HEK293 (cell line): ENCODE measurements around the gene MACO1.

Source experiments
- CTCF ChIA-PET: fragments of 350-600 bp; formaldehyde crosslinking; extraction: SDS; loops from one replicate; lab custom pipeline; 2021; ENCODE audit warnings: antibody characterized with exemption; lab: Yijun Ruan, JAX
- POLR2A ChIA-PET: fragments of 300-600 bp; formaldehyde crosslinking; extraction: SDS; loops from one replicate; lab custom pipeline; 2020; ENCODE audit warnings: antibody characterized with exemption, inconsistent platforms; lab: Yijun Ruan, JAX
- H3K27ac ChIP-seq: fragments of 200-500 bp; sonication (Bioruptor generic); 2 replicates; pipeline ENCODE4 v1.5.1; 2014; ENCODE audit warnings: low read depth, low read length, control low read depth, inconsistent platforms; ENCODE audit errors: extremely low read depth
- H3K36me3 ChIP-seq, 2 experiments: fragments of 200-500 bp in 1 of 2; sonication (Bioruptor generic) in 1 of 2; 1 replicate in 1 of 2; 2 replicates in 1 of 2; pipeline ENCODE4 v1.5.1; 2014 to 2017; ENCODE audit warnings: inconsistent platforms in 2 of 2, low read length in 2 of 2; ENCODE audit not compliant: control insufficient read depth in 2 of 2, insufficient read depth in 1 of 2
- H3K4me1 ChIP-seq: fragments of 200-500 bp; sonication (Bioruptor generic); 2 replicates; pipeline ENCODE4 v1.5.1; 2014; ENCODE audit warnings: mild to moderate bottlenecking, low read length, inconsistent platforms; ENCODE audit not compliant: control insufficient read depth, insufficient read depth
- H3K4me3 ChIP-seq: 2 replicates; pipeline ENCODE4 v1.5.1; 2011; ENCODE audit warnings: low read depth, mild to moderate bottlenecking, control low read depth, low read length, moderate library complexity
- H3K9me3 ChIP-seq: fragments of 200-500 bp; sonication (Bioruptor generic); 2 replicates; pipeline ENCODE4 v1.5.1; 2014; ENCODE audit warnings: low read depth, low read length, inconsistent platforms; ENCODE audit not compliant: control insufficient read depth, insufficient read depth
- BCL11A ChIP-seq: fragments of 450-650 bp; formaldehyde crosslinking; IDR thresholded peaks from 2 replicates; pipeline ENCODE4 v1.5.1; 2016; ENCODE audit warnings: low read depth, missing biosample characterization, missing genetic modification characterization
- MZF1 ChIP-seq: fragments of 450-650 bp; formaldehyde crosslinking; IDR thresholded peaks from 2 replicates; pipeline ENCODE4 v1.5.1; 2017; ENCODE audit warnings: missing biosample characterization, missing genetic modification characterization, borderline replicate concordance
- ZBTB48 ChIP-seq: fragments of 450-650 bp; formaldehyde crosslinking; IDR thresholded peaks from 2 replicates; pipeline ENCODE4 v1.5.1; 2016; ENCODE audit warnings: missing biosample characterization, missing genetic modification characterization
- ZFHX2 ChIP-seq: fragments of 450-650 bp; formaldehyde crosslinking; conservative IDR thresholded peaks from 2 replicates; pipeline ENCODE4 v1.5.1; 2016; ENCODE audit warnings: missing biosample characterization, missing genetic modification characterization
- ZIC2 ChIP-seq: fragments of 450-650 bp; formaldehyde crosslinking; IDR thresholded peaks from 2 replicates; pipeline ENCODE4 v1.5.1; 2016; ENCODE audit warnings: missing biosample characterization, missing genetic modification characterization
- ZNF140 ChIP-seq: fragments of 450-650 bp; formaldehyde crosslinking; IDR thresholded peaks from 2 replicates; pipeline ENCODE4 v1.5.1; 2016; ENCODE audit warnings: missing biosample characterization, missing genetic modification characterization
- ZNF184 ChIP-seq: fragments of 450-650 bp; IDR thresholded peaks from 2 replicates; pipeline ENCODE4 v1.5.1; 2018; ENCODE audit warnings: missing biosample characterization, mild to moderate bottlenecking, missing genetic modification characterization
- ZNF23 ChIP-seq: fragments of 450-650 bp; formaldehyde crosslinking; IDR thresholded peaks from 2 replicates; pipeline ENCODE4 v1.5.1; 2016; ENCODE audit warnings: missing biosample characterization, missing genetic modification characterization, borderline replicate concordance
- ZNF24 ChIP-seq: fragments of 450-650 bp; formaldehyde crosslinking; IDR thresholded peaks from 2 replicates; pipeline ENCODE4 v1.5.1; 2016; ENCODE audit warnings: missing biosample characterization, missing genetic modification characterization
- ZNF391 ChIP-seq: fragments of 450-650 bp; formaldehyde crosslinking; IDR thresholded peaks from 2 replicates; pipeline ENCODE4 v1.5.1; 2016; ENCODE audit warnings: low read depth, missing biosample characterization, missing genetic modification characterization, borderline replicate concordance
- ZNF423 ChIP-seq: fragments of 450-650 bp; formaldehyde crosslinking; IDR thresholded peaks from 2 replicates; pipeline ENCODE4 v1.5.1; 2016; ENCODE audit warnings: missing biosample characterization, missing genetic modification characterization
- ZNF548 ChIP-seq: fragments of 450-650 bp; formaldehyde crosslinking; IDR thresholded peaks from 2 replicates; pipeline ENCODE4 v1.5.1; 2016; ENCODE audit warnings: missing biosample characterization, missing genetic modification characterization
- ZNF654 ChIP-seq: fragments of 450-650 bp; formaldehyde crosslinking; IDR thresholded peaks from 2 replicates; pipeline ENCODE4 v1.5.1; 2016; ENCODE audit warnings: low read depth, missing biosample characterization, missing genetic modification characterization
- ZNF660 ChIP-seq: fragments of 450-650 bp; IDR thresholded peaks from 2 replicates; pipeline ENCODE4 v1.5.1; 2018; ENCODE audit warnings: missing biosample characterization, mild to moderate bottlenecking, missing genetic modification characterization
- ZNF664 ChIP-seq: fragments of 450-650 bp; formaldehyde crosslinking; IDR thresholded peaks from 2 replicates; pipeline ENCODE4 v1.5.1; 2016; ENCODE audit warnings: missing biosample characterization, missing genetic modification characterization
- ZNF791 ChIP-seq: fragments of 450-650 bp; formaldehyde crosslinking; IDR thresholded peaks from 2 replicates; pipeline ENCODE4 v1.5.1; 2016; ENCODE audit warnings: missing biosample characterization, missing genetic modification characterization
- ZNF843 ChIP-seq: fragments of 450-650 bp; formaldehyde crosslinking; IDR thresholded peaks from 2 replicates; pipeline ENCODE4 v1.5.1; 2016; ENCODE audit warnings: missing biosample characterization, missing genetic modification characterization
- TF ChIP-seq, protein P1 (sequence below): fragments of 450-650 bp; formaldehyde crosslinking; IDR thresholded peaks from 2 replicates; pipeline ENCODE4 v1.5.1; 2016; ENCODE audit warnings: missing biosample characterization, missing genetic modification characterization, borderline replicate concordance
- TF ChIP-seq, protein P2 (sequence below): fragments of 450-650 bp; formaldehyde crosslinking; IDR thresholded peaks from 2 replicates; pipeline ENCODE4 v1.5.1; 2016; ENCODE audit warnings: missing biosample characterization, missing genetic modification characterization
- TF ChIP-seq, protein P3 (sequence below): fragments of 450-650 bp; formaldehyde crosslinking; IDR thresholded peaks from 2 replicates; pipeline ENCODE4 v1.5.1; 2016; ENCODE audit warnings: missing biosample characterization, missing genetic modification characterization, low read depth
- TF ChIP-seq, protein P4 (sequence below): fragments of 450-650 bp; formaldehyde crosslinking; IDR thresholded peaks from 2 replicates; pipeline ENCODE4 v1.5.1; 2016; ENCODE audit warnings: missing biosample characterization, missing genetic modification characterization

The MACO1 gene

DNA sequence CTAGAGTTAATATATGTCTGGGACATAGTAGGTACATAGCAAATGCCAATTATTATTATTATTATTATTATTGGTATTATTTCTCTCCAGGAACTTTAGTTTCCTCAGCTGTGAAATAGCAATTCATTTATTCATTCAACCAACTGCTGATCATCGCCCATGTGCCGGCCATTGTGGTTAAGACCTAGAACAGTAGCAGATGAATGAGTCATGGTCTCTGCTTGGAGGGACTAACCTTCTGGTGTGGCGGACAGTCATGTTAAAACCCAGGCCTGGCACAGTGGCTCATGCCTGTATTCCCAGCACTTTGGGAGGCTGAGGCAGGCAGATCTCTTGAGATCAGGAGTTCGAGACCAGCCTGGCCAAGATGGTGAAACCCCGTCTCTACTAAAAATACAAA lies 88.9 kb downstream of the MACO1 start (continued):
- TF ChIP-seq, protein P1, sequence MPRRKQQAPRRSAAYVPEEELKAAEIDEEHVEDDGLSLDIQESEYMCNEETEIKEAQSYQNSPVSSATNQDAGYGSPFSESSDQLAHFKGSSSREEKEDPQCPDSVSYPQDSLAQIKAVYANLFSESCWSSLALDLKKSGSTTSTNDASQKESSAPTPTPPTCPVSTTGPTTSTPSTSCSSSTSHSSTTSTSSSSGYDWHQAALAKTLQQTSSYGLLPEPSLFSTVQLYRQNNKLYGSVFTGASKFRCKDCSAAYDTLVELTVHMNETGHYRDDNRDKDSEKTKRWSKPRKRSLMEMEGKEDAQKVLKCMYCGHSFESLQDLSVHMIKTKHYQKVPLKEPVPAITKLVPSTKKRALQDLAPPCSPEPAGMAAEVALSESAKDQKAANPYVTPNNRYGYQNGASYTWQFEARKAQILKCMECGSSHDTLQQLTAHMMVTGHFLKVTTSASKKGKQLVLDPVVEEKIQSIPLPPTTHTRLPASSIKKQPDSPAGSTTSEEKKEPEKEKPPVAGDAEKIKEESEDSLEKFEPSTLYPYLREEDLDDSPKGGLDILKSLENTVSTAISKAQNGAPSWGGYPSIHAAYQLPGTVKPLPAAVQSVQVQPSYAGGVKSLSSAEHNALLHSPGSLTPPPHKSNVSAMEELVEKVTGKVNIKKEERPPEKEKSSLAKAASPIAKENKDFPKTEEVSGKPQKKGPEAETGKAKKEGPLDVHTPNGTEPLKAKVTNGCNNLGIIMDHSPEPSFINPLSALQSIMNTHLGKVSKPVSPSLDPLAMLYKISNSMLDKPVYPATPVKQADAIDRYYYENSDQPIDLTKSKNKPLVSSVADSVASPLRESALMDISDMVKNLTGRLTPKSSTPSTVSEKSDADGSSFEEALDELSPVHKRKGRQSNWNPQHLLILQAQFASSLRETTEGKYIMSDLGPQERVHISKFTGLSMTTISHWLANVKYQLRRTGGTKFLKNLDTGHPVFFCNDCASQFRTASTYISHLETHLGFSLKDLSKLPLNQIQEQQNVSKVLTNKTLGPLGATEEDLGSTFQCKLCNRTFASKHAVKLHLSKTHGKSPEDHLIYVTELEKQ (tag by site-specific recombination) = no peak

DNA sequence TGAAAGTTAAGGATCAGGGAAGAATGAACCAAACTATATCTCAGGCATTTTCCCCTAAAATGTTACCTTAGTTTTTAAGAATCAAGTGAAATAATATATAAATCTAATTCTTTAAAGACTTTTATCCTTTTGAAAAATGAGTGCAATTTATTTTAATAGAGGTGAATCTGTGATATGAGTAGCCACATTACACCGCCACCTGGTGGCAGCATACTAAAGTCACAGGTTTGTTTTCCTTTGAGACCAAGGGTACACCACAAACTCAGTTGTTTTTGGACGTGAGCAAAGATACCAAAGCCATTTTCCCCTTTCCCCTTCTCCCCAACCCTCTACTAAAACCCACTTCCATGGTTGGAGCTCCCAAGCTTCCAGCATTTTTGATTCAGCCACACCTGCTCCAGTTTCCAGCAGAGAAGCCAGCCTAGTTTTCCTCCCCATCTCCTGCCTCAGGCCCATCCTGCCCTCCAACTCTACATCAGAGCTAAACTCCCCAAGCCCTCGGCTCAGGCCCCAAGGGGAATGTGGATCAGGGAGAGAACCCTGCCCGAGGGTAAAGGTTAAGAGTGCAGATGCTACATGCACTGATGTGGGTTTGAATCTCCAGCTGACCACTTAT lies 89.9 kb downstream of the MACO1 start:
- ChIA-PET CTCF (interaction anchor here (0.6 to 3.6 kb wide), 34 partner anchors 8 to 728 kb away, joined by 3 to 23 read pairs (median 4); partner anchors contain the start of gene SELENON), POLR2A (interaction anchor here (0.6 to 1.1 kb wide), 2 partner anchors 266 to 273 kb away, joined by 3 to 5 read pairs; partner anchors contain the start of gene RSRP1)
- H3K4me3 ChIP-seq = no peak overlapping the region
- no peaks in the 10 kb centered on the region for H3K9me3 ChIP-seq
- no peaks in the 10 kb centered on the region for H3K36me3 ChIP-seq
- TF ChIP-seq ZNF660 (tag by site-specific recombination) = 0 out of 2 replicates have a peak, but pooled peaks have one; percentile 19
- peak; percentile 99 for TF ChIP-seq ZNF391
- TF ChIP-seq ZNF140 = no peak
- peak; percentile 57 for TF ChIP-seq ZNF654 (tag by site-specific recombination)
- no peak for TF ChIP-seq MZF1 (tag by site-specific recombination)
- H3K27ac ChIP-seq = no peak overlapping the region
- H3K4me1 ChIP-seq = no peaks in the 10 kb centered on the region

DNA sequence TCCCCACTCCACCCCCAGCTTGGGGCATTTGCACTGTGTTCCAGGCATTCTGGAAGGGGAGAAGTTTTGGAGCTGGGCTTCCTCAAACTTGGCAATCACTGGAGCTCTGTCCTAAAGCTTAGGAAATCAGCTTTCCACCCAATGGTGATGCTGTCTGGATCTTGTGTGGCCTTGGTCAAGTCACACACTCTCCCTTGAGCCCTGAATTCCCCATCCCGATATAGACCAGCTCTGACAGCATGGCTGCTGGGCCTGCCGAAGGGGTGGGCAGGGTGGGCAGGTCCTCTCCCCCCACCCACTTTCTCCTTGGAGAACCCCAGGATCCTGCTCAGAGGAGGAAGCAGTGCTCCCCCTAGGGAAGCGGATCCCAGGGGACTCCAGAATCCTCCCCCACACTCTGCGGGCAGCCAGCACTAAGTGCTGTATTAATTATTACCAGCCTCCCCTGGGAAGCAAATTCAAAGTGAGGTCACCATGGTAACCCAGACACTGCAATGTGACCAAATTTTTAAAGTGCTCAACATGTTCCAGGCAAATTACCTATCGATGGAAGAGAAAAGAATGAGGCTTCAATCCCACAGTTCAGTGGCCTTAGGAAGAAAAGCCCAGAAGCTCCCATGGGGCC lies 91.4 kb downstream of the MACO1 start:
- Histone ChIP-seq H3K4me1 (no peaks in the 10 kb centered on the region), H3K9me3 (no peaks in the 10 kb centered on the region), H3K4me3 (no peak overlapping the region), H3K27ac (no peak overlapping the region), H3K36me3 (no peaks in the 10 kb centered on the region)
- ChIA-PET CTCF (interaction anchor here (0.6 to 3.6 kb wide), 3 partner anchors 16 to 95 kb away, joined by 4 to 15 read pairs (median 5); no protein-coding TSS in a partner anchor), POLR2A (interaction anchor here (0.6 to 0.7 kb wide), 2 partner anchors 37 to 92 kb away, joined by 5 read pairs; no protein-coding TSS in a partner anchor)
- TF ChIP-seq ZNF184 (tag by site-specific recombination) = no peak
- peak; percentile 13; the same call in 1 of the 2 replicates for TF ChIP-seq ZIC2 (tag by site-specific recombination)
- TF ChIP-seq ZNF24 (tag by site-specific recombination) = no peak
- TF ChIP-seq, protein P2, sequence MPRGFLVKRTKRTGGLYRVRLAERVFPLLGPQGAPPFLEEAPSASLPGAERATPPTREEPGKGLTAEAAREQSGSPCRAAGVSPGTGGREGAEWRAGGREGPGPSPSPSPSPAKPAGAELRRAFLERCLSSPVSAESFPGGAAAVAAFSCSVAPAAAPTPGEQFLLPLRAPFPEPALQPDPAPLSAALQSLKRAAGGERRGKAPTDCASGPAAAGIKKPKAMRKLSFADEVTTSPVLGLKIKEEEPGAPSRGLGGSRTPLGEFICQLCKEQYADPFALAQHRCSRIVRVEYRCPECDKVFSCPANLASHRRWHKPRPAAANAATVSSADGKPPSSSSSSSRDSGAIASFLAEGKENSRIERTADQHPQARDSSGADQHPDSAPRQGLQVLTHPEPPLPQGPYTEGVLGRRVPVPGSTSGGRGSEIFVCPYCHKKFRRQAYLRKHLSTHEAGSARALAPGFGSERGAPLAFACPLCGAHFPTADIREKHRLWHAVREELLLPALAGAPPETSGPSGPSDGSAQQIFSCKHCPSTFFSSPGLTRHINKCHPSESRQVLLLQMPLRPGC (tag by site-specific recombination) = no peak
- TF ChIP-seq, protein P3, sequence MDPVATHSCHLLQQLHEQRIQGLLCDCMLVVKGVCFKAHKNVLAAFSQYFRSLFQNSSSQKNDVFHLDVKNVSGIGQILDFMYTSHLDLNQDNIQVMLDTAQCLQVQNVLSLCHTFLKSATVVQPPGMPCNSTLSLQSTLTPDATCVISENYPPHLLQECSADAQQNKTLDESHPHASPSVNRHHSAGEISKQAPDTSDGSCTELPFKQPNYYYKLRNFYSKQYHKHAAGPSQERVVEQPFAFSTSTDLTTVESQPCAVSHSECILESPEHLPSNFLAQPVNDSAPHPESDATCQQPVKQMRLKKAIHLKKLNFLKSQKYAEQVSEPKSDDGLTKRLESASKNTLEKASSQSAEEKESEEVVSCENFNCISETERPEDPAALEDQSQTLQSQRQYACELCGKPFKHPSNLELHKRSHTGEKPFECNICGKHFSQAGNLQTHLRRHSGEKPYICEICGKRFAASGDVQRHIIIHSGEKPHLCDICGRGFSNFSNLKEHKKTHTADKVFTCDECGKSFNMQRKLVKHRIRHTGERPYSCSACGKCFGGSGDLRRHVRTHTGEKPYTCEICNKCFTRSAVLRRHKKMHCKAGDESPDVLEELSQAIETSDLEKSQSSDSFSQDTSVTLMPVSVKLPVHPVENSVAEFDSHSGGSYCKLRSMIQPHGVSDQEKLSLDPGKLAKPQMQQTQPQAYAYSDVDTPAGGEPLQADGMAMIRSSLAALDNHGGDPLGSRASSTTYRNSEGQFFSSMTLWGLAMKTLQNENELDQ = no peak
- TF ChIP-seq ZNF664 = no peak
- 0 out of 2 replicates have a peak, but pooled peaks have one; percentile 2 for TF ChIP-seq ZFHX2
- TF ChIP-seq ZNF23 (tag by site-specific recombination) = no peak
- TF ChIP-seq ZNF423 = no peak
- TF ChIP-seq ZNF791 = no peak
- TF ChIP-seq, protein P4, sequence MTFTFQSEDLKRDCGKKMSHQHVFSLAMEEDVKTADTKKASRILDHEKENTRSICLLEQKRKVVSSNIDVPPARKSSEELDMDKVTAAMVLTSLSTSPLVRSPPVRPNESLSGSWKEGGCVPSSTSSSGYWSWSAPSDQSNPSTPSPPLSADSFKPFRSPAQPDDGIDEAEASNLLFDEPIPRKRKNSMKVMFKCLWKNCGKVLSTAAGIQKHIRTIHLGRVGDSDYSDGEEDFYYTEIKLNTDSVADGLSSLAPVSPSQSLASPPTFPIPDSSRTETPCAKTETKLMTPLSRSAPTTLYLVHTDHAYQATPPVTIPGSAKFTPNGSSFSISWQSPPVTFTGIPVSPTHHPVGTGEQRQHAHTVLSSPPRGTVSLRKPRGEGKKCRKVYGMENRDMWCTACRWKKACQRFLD (tag by site-specific recombination) = no peak
- no peak for TF ChIP-seq ZBTB48 (tag by site-specific recombination)
- no peak for TF ChIP-seq ZNF548 (tag by site-specific recombination)
- no peak for TF ChIP-seq BCL11A (tag by site-specific recombination)
- no peak for TF ChIP-seq ZNF843 (tag by site-specific recombination)
